ENCODE results near the gene RSPRY1. TPM values are rescaled to one million over a fixed set of nuclear protein-coding genes. Genes with fewer than 3 reads are reported as not detected.

Gene RSPRY1
- 57.4 and 63.7 TPM in 2 replicates for total RNA-seq
- long read RNA-seq, transcript RSPRY1-201 (15 exons, 3,547 nt) = major isoform, 115 of 197 reads
- long read RNA-seq, partial matches to known transcripts = 32 of 197 reads
- long read RNA-seq, other reads (novel, unspliced or antisense) = 47 of 197 reads

DNA sequence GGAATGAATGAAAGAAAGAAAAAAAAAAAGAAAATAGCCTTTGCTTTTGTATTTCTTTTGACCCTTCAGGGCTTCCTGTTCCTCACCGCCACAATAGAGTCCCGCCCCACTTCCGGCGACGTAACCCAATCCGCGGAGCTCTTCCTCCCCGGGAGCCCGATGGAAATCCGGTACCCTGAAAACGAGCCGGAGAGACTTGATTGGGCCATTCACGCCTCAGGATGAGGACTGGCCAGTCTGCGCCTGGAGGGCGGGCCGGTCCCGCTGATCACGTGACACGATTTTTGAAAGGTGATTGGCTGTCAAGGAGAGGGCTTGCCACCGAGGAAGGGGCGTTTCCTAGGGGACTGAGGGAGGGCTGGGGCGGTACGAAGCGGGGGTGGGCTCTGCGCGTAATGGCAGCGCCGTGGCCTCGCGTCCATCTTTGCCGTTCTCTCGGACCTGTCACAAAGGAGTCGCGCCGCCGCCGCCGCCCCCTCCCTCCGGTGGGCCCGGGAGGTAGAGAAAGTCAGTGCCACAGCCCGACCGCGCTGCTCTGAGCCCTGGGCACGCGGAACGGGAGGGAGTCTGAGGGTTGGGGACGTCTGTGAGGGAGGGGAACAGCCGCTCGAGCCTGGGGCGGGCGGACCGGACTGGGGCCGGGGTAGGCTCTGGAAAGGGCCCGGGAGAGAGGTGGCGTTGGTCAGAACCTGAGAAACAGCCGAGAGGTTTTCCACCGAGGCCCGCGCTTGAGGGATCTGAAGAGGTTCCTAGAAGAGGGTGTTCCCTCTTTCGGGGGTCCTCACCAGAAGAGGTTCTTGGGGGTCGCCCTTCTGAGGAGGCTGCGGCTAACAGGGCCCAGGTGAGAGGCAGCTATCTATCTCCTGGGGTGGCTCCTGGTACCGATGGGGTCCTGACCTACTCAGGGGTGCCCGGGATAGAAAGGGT lies at the start of gene RSPRY1, which contains the start of gene PSME3IP1:
RSPRY1 (plus strand) TSS at position 385 of the 927 bp plus-strand sequence. CDS start 18,330 bp downstream, outside the sequence.
PSME3IP1 (minus strand) TSS at position 95 of the 927 bp plus-strand sequence. CDS start 12,185 bp downstream, outside the sequence.
- H3K27ac Mint-ChIP-seq = peak within 1 kb of the TSS; percentile 95
- DNase-seq (ENCODE audit: low spot score, unreplicated experiment) = peak; percentile 99
- H3K36me3 Mint-ChIP-seq (ENCODE audit: insufficient read depth) = peaks cover 2% of the 10 kb centered on the region
- no peaks in the 10 kb centered on the region for H3K27me3 Mint-ChIP-seq
- TF ChIP-seq, protein P1, sequence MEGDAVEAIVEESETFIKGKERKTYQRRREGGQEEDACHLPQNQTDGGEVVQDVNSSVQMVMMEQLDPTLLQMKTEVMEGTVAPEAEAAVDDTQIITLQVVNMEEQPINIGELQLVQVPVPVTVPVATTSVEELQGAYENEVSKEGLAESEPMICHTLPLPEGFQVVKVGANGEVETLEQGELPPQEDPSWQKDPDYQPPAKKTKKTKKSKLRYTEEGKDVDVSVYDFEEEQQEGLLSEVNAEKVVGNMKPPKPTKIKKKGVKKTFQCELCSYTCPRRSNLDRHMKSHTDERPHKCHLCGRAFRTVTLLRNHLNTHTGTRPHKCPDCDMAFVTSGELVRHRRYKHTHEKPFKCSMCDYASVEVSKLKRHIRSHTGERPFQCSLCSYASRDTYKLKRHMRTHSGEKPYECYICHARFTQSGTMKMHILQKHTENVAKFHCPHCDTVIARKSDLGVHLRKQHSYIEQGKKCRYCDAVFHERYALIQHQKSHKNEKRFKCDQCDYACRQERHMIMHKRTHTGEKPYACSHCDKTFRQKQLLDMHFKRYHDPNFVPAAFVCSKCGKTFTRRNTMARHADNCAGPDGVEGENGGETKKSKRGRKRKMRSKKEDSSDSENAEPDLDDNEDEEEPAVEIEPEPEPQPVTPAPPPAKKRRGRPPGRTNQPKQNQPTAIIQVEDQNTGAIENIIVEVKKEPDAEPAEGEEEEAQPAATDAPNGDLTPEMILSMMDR (IDR thresholded peaks at IDR 0.05; ENCODE audit: unreplicated experiment) = no peak
- peaks cover 32% of the 10 kb centered on the region for H3K4me1 Mint-ChIP-seq (ENCODE audit: low read depth)
- H3K9me3 Mint-ChIP-seq (ENCODE audit: low read depth) = no peaks in the 10 kb centered on the region
- H3K4me3 Mint-ChIP-seq (ENCODE audit: low read depth) = peak within 1 kb of the TSS; percentile 95

DNA sequence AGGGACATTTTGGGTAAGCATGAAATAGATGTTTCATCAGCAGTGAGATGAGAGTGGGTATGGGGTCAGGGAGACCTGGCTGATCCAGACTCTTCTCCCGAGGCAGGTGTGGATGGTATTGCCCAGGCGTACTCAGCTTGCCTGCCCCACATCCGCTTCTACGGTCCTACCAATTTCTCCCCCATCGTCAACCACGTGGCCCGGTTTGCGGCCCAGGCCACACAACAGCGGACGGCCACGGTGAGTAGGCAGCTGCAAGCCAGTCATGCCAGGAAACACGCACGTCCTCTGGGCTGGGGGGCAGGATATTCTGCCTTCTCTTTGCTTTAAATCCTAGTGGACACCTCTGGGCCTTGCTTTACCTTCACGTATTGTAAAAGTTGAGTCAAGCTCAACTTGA lies 49.1 kb upstream of the RSPRY1 start:
- H3K4me1 Mint-ChIP-seq (ENCODE audit: low read depth) = peaks cover 5% of the 10 kb centered on the region
- no peak overlapping the region for H3K4me3 Mint-ChIP-seq (ENCODE audit: low read depth)
- DNase-seq (ENCODE audit: low spot score, unreplicated experiment) = no peak
- TF ChIP-seq, protein P1 (IDR thresholded peaks at IDR 0.05; ENCODE audit: unreplicated experiment) = no peak
- H3K27ac Mint-ChIP-seq = no peak overlapping the region
- H3K36me3 Mint-ChIP-seq (ENCODE audit: insufficient read depth) = no peaks in the 10 kb centered on the region
- H3K9me3 Mint-ChIP-seq (ENCODE audit: low read depth) = no peaks in the 10 kb centered on the region
- H3K27me3 Mint-ChIP-seq = peaks cover 20% of the 10 kb centered on the region

DNA sequence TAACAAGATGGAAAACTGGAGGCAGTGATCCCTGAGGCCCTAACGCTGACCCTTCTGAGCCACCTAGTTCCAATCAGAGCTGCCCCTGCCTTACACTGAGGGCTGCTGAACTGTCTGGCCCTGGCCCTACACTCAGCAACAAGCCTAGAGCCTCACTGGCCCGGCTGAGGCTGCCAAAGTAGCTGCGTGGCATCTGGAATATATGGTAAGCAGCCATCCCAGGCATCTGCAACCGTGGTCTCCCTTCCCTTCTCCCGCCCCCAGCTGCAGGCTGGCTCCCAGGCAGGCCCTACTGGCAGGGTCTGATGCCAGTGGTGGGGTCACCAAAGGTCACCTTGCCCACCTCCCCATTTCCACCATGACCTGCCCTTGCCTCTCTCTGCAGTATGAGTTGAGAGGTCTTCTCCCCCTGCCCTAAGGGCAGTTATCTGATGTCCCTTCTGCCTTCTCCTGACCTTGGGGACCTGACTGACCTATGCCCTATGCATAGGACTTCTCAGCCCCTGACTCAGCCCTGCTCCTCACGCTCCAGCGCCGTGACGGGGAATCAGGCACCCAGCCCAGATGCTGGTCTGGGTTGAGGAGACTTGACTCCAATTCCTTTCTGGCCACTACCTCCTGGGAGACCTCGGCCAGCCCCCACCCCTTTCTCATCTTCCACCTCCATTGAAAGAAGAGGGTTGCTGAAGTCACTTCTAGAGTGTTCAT lies 48.4 kb upstream of the RSPRY1 start:
- Mint-ChIP-seq H3K27me3 (peaks cover 20% of the 10 kb centered on the region), H3K9me3 (ENCODE audit: low read depth) (no peaks in the 10 kb centered on the region), H3K27ac (no peak overlapping the region), H3K36me3 (ENCODE audit: insufficient read depth) (no peaks in the 10 kb centered on the region), H3K4me1 (ENCODE audit: low read depth) (peaks cover under 1% of the 10 kb centered on the region), H3K4me3 (ENCODE audit: low read depth) (no peak overlapping the region)
- DNase-seq (ENCODE audit: low spot score, unreplicated experiment) = no peak
- TF ChIP-seq, protein P1 (IDR thresholded peaks at IDR 0.05; ENCODE audit: unreplicated experiment) = no peak

DNA sequence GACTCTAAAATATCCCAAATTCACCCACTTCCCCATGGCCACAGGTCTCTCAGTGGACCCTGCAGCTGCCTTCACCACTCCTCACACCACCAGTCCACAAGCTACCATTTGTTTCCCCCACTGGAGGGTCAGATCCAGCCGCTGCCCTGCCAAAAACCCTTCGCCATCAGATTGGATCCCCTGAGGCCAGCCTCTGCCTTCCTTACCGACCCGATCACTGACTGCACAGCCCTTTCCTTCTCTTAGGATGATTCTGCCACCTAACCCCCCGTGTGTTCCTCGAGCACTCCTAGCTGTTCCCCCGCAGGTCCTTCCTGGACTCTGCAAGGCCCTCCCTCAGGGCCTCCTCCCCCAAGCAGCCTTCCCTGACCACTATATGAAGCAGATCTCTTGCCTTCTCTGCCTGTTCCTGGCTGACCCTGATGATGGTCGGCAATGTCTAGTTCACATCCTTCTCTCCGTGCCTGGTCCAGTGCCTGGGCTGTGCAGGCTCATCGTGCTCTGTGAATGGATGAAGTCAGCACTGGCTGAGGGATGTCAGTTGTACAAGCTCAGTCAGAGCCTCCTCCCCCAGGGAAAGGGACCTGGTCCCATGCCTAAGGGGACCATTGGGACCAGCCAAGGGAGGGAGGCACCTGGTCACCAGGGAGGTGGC lies 47.7 kb upstream of the RSPRY1 start:
- peaks cover 20% of the 10 kb centered on the region for H3K27me3 Mint-ChIP-seq
- H3K27ac Mint-ChIP-seq = no peak overlapping the region
- no peak overlapping the region for H3K4me3 Mint-ChIP-seq (ENCODE audit: low read depth)
- DNase-seq (ENCODE audit: low spot score, unreplicated experiment) = no peak
- no peaks in the 10 kb centered on the region for H3K4me1 Mint-ChIP-seq (ENCODE audit: low read depth)
- H3K36me3 Mint-ChIP-seq (ENCODE audit: insufficient read depth) = no peaks in the 10 kb centered on the region
- TF ChIP-seq, protein P1 (IDR thresholded peaks at IDR 0.05; ENCODE audit: unreplicated experiment) = no peak
- H3K9me3 Mint-ChIP-seq (ENCODE audit: low read depth) = no peaks in the 10 kb centered on the region
